CD8-positive, alpha-beta memory T cell (primary cell): Measurements from ENCODE around the gene KDM4C. TPM values are rescaled to one million over a fixed set of nuclear protein-coding genes. Genes with fewer than 3 reads are reported as not detected.

Experiments
- CTCF ChIA-PET: fragments of 350-600 bp; sonication (Branson Sonifier 250); formaldehyde crosslinking; loops from one replicate; lab custom pipeline; 2021; ENCODE audit warnings: antibody characterized with exemption; lab: Charles Lee
- POLR2A ChIA-PET: fragments of 350-600 bp; sonication (Branson Sonifier 250); formaldehyde crosslinking; loops from one replicate; lab custom pipeline; 2021; ENCODE audit warnings: antibody characterized with exemption; lab: Charles Lee
- DNase-seq, 5 donors: peaks; one replicate each; pipeline versions ENCODE4 v3.0.0 to v3.0.0-alpha.2; 2020 to 2022; ENCODE audit warnings: mixed read lengths in 1 of 5
- H3K27ac ChIP-seq: one replicate; pipeline ENCODE4 v1.7.0; 2013; ENCODE audit warnings: low read depth, mild to moderate bottlenecking, low read length, moderate library complexity
- H3K27me3 ChIP-seq: 2 replicates; pipeline ENCODE4 v1.7.0; 2013; ENCODE audit warnings: low read length, mild to moderate bottlenecking; ENCODE audit not compliant: insufficient read depth, poor library complexity, severe bottlenecking
- H3K36me3 ChIP-seq: 2 replicates; pipeline ENCODE4 v1.7.0; 2013; ENCODE audit warnings: mild to moderate bottlenecking, low read length, moderate library complexity; ENCODE audit not compliant: insufficient read depth
- H3K4me1 ChIP-seq: 2 replicates; pipeline ENCODE4 v1.7.0; 2013; ENCODE audit warnings: mild to moderate bottlenecking, low read length, moderate library complexity; ENCODE audit not compliant: insufficient read depth
- H3K4me3 ChIP-seq: 2 replicates; pipeline ENCODE4 v1.7.0; 2013; ENCODE audit warnings: mild to moderate bottlenecking, low read length
- H3K9me3 ChIP-seq: 2 replicates; pipeline ENCODE4 v1.7.0; 2013; ENCODE audit warnings: mild to moderate bottlenecking, low read length
- H3K27ac Mint-ChIP-seq, 8 donors: one replicate each; pipeline ENCODE4 v1.8.0; 2020 to 2021; ENCODE audit warnings: mixed read lengths in 8 of 8, mild to moderate bottlenecking in 6 of 8, inconsistent platforms in 3 of 8, moderate library complexity in 3 of 8
- H3K27me3 Mint-ChIP-seq, 2 donors: one replicate each; pipeline ENCODE4 v1.8.0; 2020 to 2021; ENCODE audit warnings: mixed read lengths in 2 of 2, mild to moderate bottlenecking in 1 of 2, moderate library complexity in 1 of 2
- H3K36me3 Mint-ChIP-seq, 3 donors: one replicate each; pipeline ENCODE4 v1.8.0; 2020 to 2021; ENCODE audit warnings: mixed read lengths in 3 of 3, inconsistent platforms in 1 of 3, mild to moderate bottlenecking in 1 of 3
- H3K4me1 Mint-ChIP-seq, 3 donors: one replicate each; pipeline ENCODE4 v1.8.0; 2020 to 2021; ENCODE audit warnings: mixed read lengths in 3 of 3, inconsistent platforms in 1 of 3, mild to moderate bottlenecking in 1 of 3
- H3K4me3 Mint-ChIP-seq, 7 donors: one replicate each; pipeline ENCODE4 v1.8.0; 2020 to 2021; ENCODE audit warnings: mixed read lengths in 7 of 7, mild to moderate bottlenecking in 6 of 7, moderate library complexity in 4 of 7, inconsistent platforms in 2 of 7
- H3K9me3 Mint-ChIP-seq, 5 donors: one replicate each; pipeline ENCODE4 v1.8.0; 2020 to 2022; ENCODE audit warnings: mixed read lengths in 5 of 5, mild to moderate bottlenecking in 3 of 5, moderate library complexity in 2 of 5, inconsistent platforms in 1 of 5
- polyA plus RNA-seq: library from polyadenylated mRNA; unstranded; fragments of 300-500 nt; fragmentation: Illumina TruSeq; gene quantifications from one replicate; pipeline ENCODE4 v1.2.3, GENCODE V29; 2021
- total RNA-seq, 2 experiments: library from RNA; stranded (reverse); gene quantifications; one replicate each; pipeline ENCODE4 v1.2.3, GENCODE V29; 2021

Gene KDM4C
- total and polyA plus RNA-seq, 3 experiments from 2014 or later: 25.9 to 31.9 (median 26.8) TPM

- H3K36me3 Mint-ChIP-seq: peaks cover 8 to 68% (median 29%) of the 10 kb centered on the region in 3 donors
- H3K4me1 ChIP-seq: no peaks in the 10 kb centered on the region
- no peak overlapping the region for H3K4me3 ChIP-seq
- peaks cover 5% of the 10 kb centered on the region for H3K36me3 ChIP-seq
- H3K27ac Mint-ChIP-seq: no peak overlapping the region
- no peak overlapping the region for H3K4me3 Mint-ChIP-seq
- no peak overlapping the region for H3K27ac ChIP-seq
- ChIA-PET CTCF (no interaction called here), POLR2A (no interaction called here)
- H3K27me3 Mint-ChIP-seq: no peaks in the 10 kb centered on the region
- no peaks in the 10 kb centered on the region for H3K9me3 ChIP-seq
- no peaks in the 10 kb centered on the region for H3K9me3 Mint-ChIP-seq
- no peak for DNase-seq
- H3K27me3 ChIP-seq: no peaks in the 10 kb centered on the region
- peaks cover 0 to 18% (median 0%) of the 10 kb centered on the region in 3 donors for H3K4me1 Mint-ChIP-seq
These were observed 331.8 kb downstream of the KDM4C start for GRCh38 chr9:7089406-7090193.

- Histone ChIP-seq H3K4me3 (no peak overlapping the region), H3K36me3 (peaks cover 5% of the 10 kb centered on the region), H3K27me3 (no peaks in the 10 kb centered on the region), H3K4me1 (no peaks in the 10 kb centered on the region), H3K27ac (no peak overlapping the region), H3K9me3 (no peaks in the 10 kb centered on the region)
- Mint-ChIP-seq H3K27ac (no peak overlapping the region), H3K27me3 (no peaks in the 10 kb centered on the region), H3K4me1 (peaks cover 0 to 14% (median 3%) of the 10 kb centered on the region in 3 donors), H3K4me3 (no peak overlapping the region), H3K9me3 (no peaks in the 10 kb centered on the region), H3K36me3 (peaks cover 21 to 74% (median 30%) of the 10 kb centered on the region in 3 donors)
- DNase-seq: no peak
- POLR2A ChIA-PET: no interaction called here
- CTCF ChIA-PET: no interaction called here
These were observed 335.3 kb downstream of the KDM4C start for GRCh38 chr9:7093040-7093439.

- ChIA-PET CTCF (no interaction called here), POLR2A (no interaction called here)
- Mint-ChIP-seq H3K36me3 (peaks cover 31 to 80% (median 37%) of the 10 kb centered on the region in 3 donors), H3K27ac (no peak overlapping the region), H3K4me1 (peaks cover 0 to 13% (median 3%) of the 10 kb centered on the region in 3 donors), H3K4me3 (no peak overlapping the region), H3K27me3 (no peaks in the 10 kb centered on the region), H3K9me3 (peaks cover 0 to 6% (median under 1%) of the 10 kb centered on the region in 5 donors)
- H3K4me3 ChIP-seq: no peak overlapping the region
- H3K36me3 ChIP-seq: peaks cover 5% of the 10 kb centered on the region
- no peak for DNase-seq
- H3K27ac ChIP-seq: no peak overlapping the region
- H3K4me1 ChIP-seq: no peaks in the 10 kb centered on the region
- no peaks in the 10 kb centered on the region for H3K27me3 ChIP-seq
- H3K9me3 ChIP-seq: no peaks in the 10 kb centered on the region
These were observed 336.3 kb downstream of the KDM4C start for GRCh38 chr9:7094052-7094451.

- Mint-ChIP-seq H3K4me1 (peaks cover 0 to 8% (median 3%) of the 10 kb centered on the region in 3 donors), H3K36me3 (peaks cover 36 to 81% (median 38%) of the 10 kb centered on the region in 3 donors), H3K27me3 (no peaks in the 10 kb centered on the region), H3K27ac (peak overlapping the region in 1 of 8 donors; percentile 4), H3K9me3 (peaks cover 0 to 11% (median 5%) of the 10 kb centered on the region in 5 donors), H3K4me3 (no peak overlapping the region)
- Histone ChIP-seq H3K9me3 (no peaks in the 10 kb centered on the region), H3K27ac (no peak overlapping the region), H3K27me3 (no peaks in the 10 kb centered on the region), H3K36me3 (peaks cover 5% of the 10 kb centered on the region), H3K4me1 (no peaks in the 10 kb centered on the region), H3K4me3 (no peak overlapping the region)
- no peak for DNase-seq
- CTCF ChIA-PET: no interaction called here
- POLR2A ChIA-PET: no interaction called here
These were observed 336.8 kb downstream of the KDM4C start for GRCh38 chr9:7094576-7094975.

GRCh38 chr9:7095058-7095457 lies 337.3 kb downstream of the KDM4C start:
- Histone ChIP-seq H3K9me3 (no peaks in the 10 kb centered on the region), H3K27ac (no peak overlapping the region), H3K36me3 (peaks cover 5% of the 10 kb centered on the region), H3K27me3 (no peaks in the 10 kb centered on the region), H3K4me1 (no peaks in the 10 kb centered on the region), H3K4me3 (no peak overlapping the region)
- Mint-ChIP-seq H3K4me3 (no peak overlapping the region), H3K36me3 (peaks cover 37 to 78% (median 38%) of the 10 kb centered on the region in 3 donors), H3K9me3 (peaks cover 0 to 14% (median 6%) of the 10 kb centered on the region in 5 donors), H3K27me3 (no peaks in the 10 kb centered on the region), H3K27ac (no peak overlapping the region), H3K4me1 (peaks cover 0 to 8% (median 3%) of the 10 kb centered on the region in 3 donors)
- ChIA-PET POLR2A (no interaction called here), CTCF (no interaction called here)
- no peak for DNase-seq

GRCh38 chr9:7097040-7097715 lies 339.4 kb downstream of the KDM4C start:
- Histone ChIP-seq H3K27me3 (no peaks in the 10 kb centered on the region), H3K36me3 (peaks cover 5% of the 10 kb centered on the region), H3K9me3 (no peaks in the 10 kb centered on the region), H3K4me1 (no peaks in the 10 kb centered on the region), H3K27ac (no peak overlapping the region), H3K4me3 (no peak overlapping the region)
- ChIA-PET CTCF (no interaction called here), POLR2A (no interaction called here)
- Mint-ChIP-seq H3K9me3 (peaks cover 0 to 14% (median 6%) of the 10 kb centered on the region in 5 donors), H3K36me3 (peaks cover 32 to 72% (median 42%) of the 10 kb centered on the region in 3 donors), H3K4me3 (peak overlapping the region in 1 of 7 donors; percentile 4), H3K4me1 (peaks cover 0 to 3% (median under 1%) of the 10 kb centered on the region in 3 donors), H3K27ac (no peak overlapping the region), H3K27me3 (no peaks in the 10 kb centered on the region)
- DNase-seq: no peak

- Mint-ChIP-seq H3K27ac (peak overlapping the region in 1 of 8 donors; percentile 19), H3K36me3 (peaks cover 31 to 73% (median 42%) of the 10 kb centered on the region in 3 donors), H3K27me3 (no peaks in the 10 kb centered on the region), H3K4me1 (peaks cover 0 to 3% (median 0%) of the 10 kb centered on the region in 3 donors), H3K4me3 (no peak overlapping the region), H3K9me3 (peaks cover 0 to 14% (median 6%) of the 10 kb centered on the region in 5 donors)
- Histone ChIP-seq H3K27ac (no peak overlapping the region), H3K27me3 (no peaks in the 10 kb centered on the region), H3K4me1 (no peaks in the 10 kb centered on the region), H3K9me3 (no peaks in the 10 kb centered on the region), H3K36me3 (peaks cover 6% of the 10 kb centered on the region), H3K4me3 (no peak overlapping the region)
- no peak for DNase-seq
- ChIA-PET POLR2A (no interaction called here), CTCF (interaction anchor here (1.0 kb wide), 1 partner anchor 45 kb away, joined by 4 read pairs; no protein-coding TSS in a partner anchor)
These were observed 340.3 kb downstream of the KDM4C start for GRCh38 chr9:7097785-7098752.
